A549 (cell line): ENCODE results near the gene CASP8. TPM values are rescaled to one million over a fixed set of nuclear protein-coding genes. Genes with fewer than 3 reads are reported as not detected.

ENCODE experiments used
- ATAC-seq, 2 experiments: fragments of 200-7000 bp in 1 of 2; fragments of >200 bp in 1 of 2; cut with Nextera tagmentation in 1 of 2; cut with Tn5 transposase in 1 of 2; 3 replicates each; pipeline versions ENCODE4 v1.8.0 to v1.9.1; 2018 to 2020; ENCODE audit warnings: mild to moderate bottlenecking in 1 of 2, moderate library complexity in 1 of 2
- CTCF ChIA-PET: fragments of 300-600 bp; sonication (Branson Sonifier 250); formaldehyde crosslinking; extraction: SDS; loops from one replicate; lab custom pipeline; 2021; ENCODE audit warnings: antibody characterized with exemption, inconsistent platforms; lab: Yijun Ruan, JAX
- POLR2A ChIA-PET: fragments of 350-600 bp; formaldehyde crosslinking; extraction: SDS; loops from one replicate; lab custom pipeline; 2021; ENCODE audit warnings: antibody characterized with exemption, inconsistent platforms; lab: Yijun Ruan, JAX
- DNase-seq, 2 experiments: peaks; one replicate each; pipeline versions ENCODE4 v3.0.0 to v3.0.0-alpha.2; 2011 to 2016; ENCODE audit warnings: low read depth in 1 of 2, low spot score in 1 of 2
- FAIRE-seq: peaks from 2 replicates; lab custom pipeline; 2011; peaks lifted over from hg19 to GRCh38; lab: Jason Lieb, UNC
- H3K27ac ChIP-seq, 2 experiments: fragments of >200 bp; sonication (Bioruptor Twin); formaldehyde crosslinking; 3 replicates each; pipeline ENCODE4 v1.5.1; 2016 to 2017
- H3K4me1 ChIP-seq: fragments of >200 bp; sonication (Bioruptor Twin); formaldehyde crosslinking; 3 replicates; pipeline ENCODE4 v1.6.1; 2016
- H3K4me2 ChIP-seq: fragments of >200 bp; sonication (Bioruptor Twin); formaldehyde crosslinking; 3 replicates; pipeline ENCODE4 v1.6.1; 2016
- H3K4me3 ChIP-seq: fragments of >200 bp; sonication (Bioruptor Twin); formaldehyde crosslinking; 3 replicates; pipeline ENCODE4 v1.5.1; 2016
- H3K9me3 ChIP-seq: fragments of >200 bp; sonication (Bioruptor Twin); formaldehyde crosslinking; 3 replicates; pipeline ENCODE4 v1.6.1; 2016
- BHLHE40 ChIP-seq: IDR thresholded peaks from 2 replicates; pipeline ENCODE4 v1.6.1; 2012; ENCODE audit warnings: low read depth, low read length, inconsistent platforms
- CHD4 ChIP-seq: fragments of 200-600 bp; sonication (generic); IDR thresholded peaks from 2 replicates; pipeline ENCODE4 v1.6.1; 2016; ENCODE audit warnings: antibody characterized with exemption, mild to moderate bottlenecking, borderline replicate concordance
- EP300 ChIP-seq, 2 experiments: fragments of >200 bp; sonication (Bioruptor Twin); formaldehyde crosslinking; IDR thresholded peaks; 2 replicates in 1 of 2; 3 replicates in 1 of 2; pipeline ENCODE4 v1.6.1; 2016 to 2017
- FOSB ChIP-seq: fragments of 250-450 bp; sonication (Bioruptor Pico); IDR thresholded peaks from 2 replicates; pipeline ENCODE4 v1.5.0; 2020; ENCODE audit warnings: mild to moderate bottlenecking, moderate library complexity
- HDAC2 ChIP-seq: fragments of 200-600 bp; sonication (generic); IDR thresholded peaks from 2 replicates; pipeline ENCODE4 v1.6.1; 2016
- HEYL ChIP-seq: fragments of 250-450 bp; sonication (Bioruptor Pico); IDR thresholded peaks from 2 replicates; pipeline ENCODE4 v1.8.0; 2021; ENCODE audit warnings: mild to moderate bottlenecking, moderate library complexity
- HOXB5 ChIP-seq: fragments of 250-450 bp; sonication (Bioruptor Pico); IDR thresholded peaks from 2 replicates; pipeline ENCODE4 v1.5.0; 2020; ENCODE audit warnings: mild to moderate bottlenecking, moderate library complexity
- JUN ChIP-seq, 2 experiments: fragments of >200 bp; sonication (Bioruptor Twin); formaldehyde crosslinking; IDR thresholded peaks; 2 replicates in 1 of 2; 3 replicates in 1 of 2; pipeline ENCODE4 v1.6.1; 2016 to 2017
- KDM1A ChIP-seq: fragments of 200-600 bp; sonication (generic); IDR thresholded peaks from 2 replicates; pipeline ENCODE4 v1.6.1; 2016; ENCODE audit warnings: low read depth, mild to moderate bottlenecking
- KDM5A ChIP-seq: fragments of 200-600 bp; sonication (generic); IDR thresholded peaks from 2 replicates; pipeline ENCODE4 v1.6.1; 2016; ENCODE audit warnings: antibody characterized with exemption, mild to moderate bottlenecking
- MAFK ChIP-seq: fragments of 450-650 bp; IDR thresholded peaks from 2 replicates; pipeline ENCODE4 v1.6.1; 2014; ENCODE audit not compliant: partially characterized antibody
- NFE2L2 ChIP-seq: fragments of 150-350 bp; conservative IDR thresholded peaks from 2 replicates; pipeline ENCODE4 v1.6.1; 2014; ENCODE audit warnings: low read length
- PHF8 ChIP-seq: fragments of 200-600 bp; sonication (generic); IDR thresholded peaks from 2 replicates; pipeline ENCODE4 v1.6.1; 2016; ENCODE audit warnings: low read depth, mild to moderate bottlenecking, antibody characterized with exemption, moderate library complexity, borderline replicate concordance
- POLR2A ChIP-seq: IDR thresholded peaks from 2 replicates; pipeline ENCODE4 v1.6.1; 2012; ENCODE audit warnings: mild to moderate bottlenecking, low read length
- POLR2AphosphoS2 ChIP-seq: conservative IDR thresholded peaks from 2 replicates; pipeline ENCODE4 v1.6.1; 2012; ENCODE audit warnings: low read length, improper control_type of control experiment, inconsistent platforms
- RARB ChIP-seq: fragments of 250-450 bp; sonication (Bioruptor Pico); IDR thresholded peaks from 2 replicates; pipeline ENCODE4 v1.8.0; 2021; ENCODE audit warnings: mild to moderate bottlenecking, moderate library complexity
- SMC3 ChIP-seq: fragments of >200 bp; sonication (Bioruptor Twin); formaldehyde crosslinking; IDR thresholded peaks from 3 replicates; pipeline ENCODE4 v1.6.1; 2018; ENCODE audit warnings: inconsistent platforms
- SREBF2 ChIP-seq: fragments of 450-650 bp; IDR thresholded peaks from 2 replicates; pipeline ENCODE4 v1.6.1; 2014; ENCODE audit warnings: mild to moderate bottlenecking, moderate library complexity
- TFCP2L1 ChIP-seq: fragments of 250-450 bp; sonication (Bioruptor Pico); IDR thresholded peaks from 2 replicates; pipeline ENCODE4 v1.5.0; 2021; ENCODE audit warnings: mild to moderate bottlenecking
- TP53 ChIP-seq: fragments of 250-450 bp; sonication (Bioruptor Pico); IDR thresholded peaks from 2 replicates; pipeline ENCODE4 v1.5.0; 2021; ENCODE audit warnings: mild to moderate bottlenecking, moderate library complexity
- ZSCAN20 ChIP-seq: fragments of 250-450 bp; sonication (Bioruptor Pico); IDR thresholded peaks from 2 replicates; pipeline ENCODE4 v1.8.0; 2022; ENCODE audit warnings: mild to moderate bottlenecking, moderate library complexity
- WGBS: methylation state at CpG from one replicate; pipeline ENCODE4 v1.1.6; 2017; ENCODE audit errors: missing lambda C conversion rate; 5-methylcytosine and 5-hydroxymethylcytosine counted together
- polyA plus RNA-seq, 4 experiments: library from polyadenylated mRNA; depleted of rRNA in 3 of 4; stranded (reverse); fragments of >200 nt; fragmentation: RNase III in 1 of 4; extraction: RNeasy Plus Mini Kit Qiagen cat#74134 plus additional on column Dnase treatment in 1 of 4; gene quantifications; 2 replicates in 3 of 4; 3 replicates in 1 of 4; pipeline ENCODE4 v1.2.3, GENCODE V29; 2011 to 2017
- TF ChIP-seq, protein P1 (sequence below): fragments of 450-650 bp; IDR thresholded peaks from 2 replicates; pipeline ENCODE4 v1.6.1; 2014; ENCODE audit warnings: antibody characterized with exemption
- TF ChIP-seq, protein P2 (sequence below): fragments of 150-350 bp; IDR thresholded peaks from 2 replicates; pipeline ENCODE4 v1.6.1; 2014; ENCODE audit warnings: low read depth, mild to moderate bottlenecking, low read length
- TF ChIP-seq, protein P3 (sequence below): fragments of >200 bp; sonication (Bioruptor Twin); formaldehyde crosslinking; IDR thresholded peaks from 2 replicates; pipeline ENCODE4 v1.6.1; 2016
- TF ChIP-seq, protein P4 (sequence below): IDR thresholded peaks from 2 replicates; pipeline ENCODE4 v1.6.1; 2012

The CASP8 gene
- polyA plus RNA-seq, 2 of the 4 experiments (the other 2 are of a cell fraction): 40.2 to 65.2 TPM

DNA sequence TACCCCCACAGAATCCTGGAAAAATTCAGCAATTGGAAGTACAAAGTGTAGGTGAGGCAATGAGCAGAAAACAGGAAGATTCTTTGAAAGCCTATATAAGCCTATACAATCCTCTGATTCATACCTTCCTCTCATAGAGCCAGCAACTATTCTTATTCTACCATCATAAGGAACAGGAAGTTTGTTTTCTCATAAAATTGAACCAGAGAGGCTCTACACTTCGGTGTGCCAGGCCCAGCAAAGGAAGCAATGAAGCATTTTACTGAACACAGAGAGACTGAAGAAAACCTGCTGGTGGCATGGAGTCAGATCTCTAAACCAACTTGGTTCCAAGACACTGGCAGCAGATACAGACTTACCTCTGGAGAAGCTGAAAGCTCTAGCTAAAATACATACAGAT is 18.7 kb downstream of the CASP8 start:
- FAIRE-seq (no peak), ATAC-seq (no peak), DNase-seq (no peak)
- 90% methylated on average over 1 of the region's 1 CpG for WGBS
- ChIA-PET CTCF (interaction anchor here (1.0 to 1.7 kb wide), 3 partner anchors 11 to 47 kb away, joined by 3 read pairs; partner anchors contain the start of gene CASP8), POLR2A (no interaction called here)
- TF ChIP-seq RARB (CRISPR knock-in tag): no peak
- no peak for TF ChIP-seq JUN (IDR thresholded peaks at IDR 0.05)
- TF ChIP-seq HOXB5 (CRISPR knock-in tag): no peak
- TF ChIP-seq KDM5A: no peak
- no peak for TF ChIP-seq BHLHE40
- no peak for TF ChIP-seq SREBF2
- TF ChIP-seq TFCP2L1 (CRISPR knock-in tag): no peak
- TF ChIP-seq PHF8: no peak
- no peak for TF ChIP-seq POLR2AphosphoS2
- no peak for TF ChIP-seq HDAC2
- no peaks in the 10 kb centered on the region for H3K4me1 ChIP-seq
- no peak overlapping the region for H3K4me3 ChIP-seq
- H3K4me2 ChIP-seq: no peak overlapping the region
- H3K27ac ChIP-seq: no peak overlapping the region
- no peaks in the 10 kb centered on the region for H3K9me3 ChIP-seq

DNA sequence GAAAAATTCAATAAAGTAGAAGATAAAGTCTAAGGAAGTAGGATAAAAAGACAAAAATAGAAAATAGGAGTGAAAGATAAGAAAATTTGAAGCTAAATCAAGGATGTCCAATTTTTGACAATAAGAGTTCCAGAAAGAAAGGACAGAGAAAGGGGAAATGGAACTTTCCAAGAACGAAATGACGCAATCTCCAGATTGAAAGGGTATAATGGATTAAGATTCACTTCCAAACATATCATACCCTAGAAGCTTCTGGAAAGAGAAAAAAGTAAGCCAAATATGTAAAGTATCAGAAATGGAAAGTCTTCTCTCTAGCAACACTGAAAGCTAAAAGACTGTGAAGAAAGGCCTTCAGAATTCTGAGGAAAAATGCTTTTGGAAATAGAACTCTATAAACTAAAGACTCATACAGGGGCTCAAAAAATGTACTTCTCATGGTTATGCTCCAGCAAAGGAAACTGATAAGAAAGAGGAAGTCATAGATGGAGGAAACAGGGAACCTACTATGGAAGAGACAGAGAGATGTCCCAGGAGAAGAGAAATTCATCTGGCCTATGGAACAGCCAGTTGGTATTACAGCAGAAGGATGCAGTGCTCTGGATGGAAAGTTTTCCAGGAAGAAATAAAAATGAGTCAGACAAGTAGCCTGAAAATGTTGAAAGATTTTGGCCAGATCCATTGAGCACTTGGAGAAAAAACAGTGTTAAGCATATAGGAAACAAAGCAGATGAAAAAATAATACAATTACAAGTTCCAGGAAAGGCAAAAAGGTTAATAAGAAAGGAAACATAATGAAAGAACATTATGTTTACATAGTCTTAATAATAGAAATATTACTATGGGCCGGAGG is 20.1 kb downstream of the CASP8 start:
- Histone ChIP-seq H3K4me2 (no peak overlapping the region), H3K4me3 (no peak overlapping the region), H3K4me1 (no peaks in the 10 kb centered on the region), H3K27ac (no peak overlapping the region), H3K9me3 (no peaks in the 10 kb centered on the region)
- ChIA-PET POLR2A (no interaction called here), CTCF (no interaction called here)
- 89% methylated on average over 3 of the region's 3 CpGs for WGBS
- DNase-seq: no peak
- no peak for FAIRE-seq
- no peak for TF ChIP-seq CHD4
- no peak for TF ChIP-seq FOSB
- TF ChIP-seq, protein P1, sequence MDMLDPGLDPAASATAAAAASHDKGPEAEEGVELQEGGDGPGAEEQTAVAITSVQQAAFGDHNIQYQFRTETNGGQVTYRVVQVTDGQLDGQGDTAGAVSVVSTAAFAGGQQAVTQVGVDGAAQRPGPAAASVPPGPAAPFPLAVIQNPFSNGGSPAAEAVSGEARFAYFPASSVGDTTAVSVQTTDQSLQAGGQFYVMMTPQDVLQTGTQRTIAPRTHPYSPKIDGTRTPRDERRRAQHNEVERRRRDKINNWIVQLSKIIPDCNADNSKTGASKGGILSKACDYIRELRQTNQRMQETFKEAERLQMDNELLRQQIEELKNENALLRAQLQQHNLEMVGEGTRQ: no peak
- TF ChIP-seq KDM1A: no peak
- no peak for TF ChIP-seq NFE2L2
- TF ChIP-seq TP53: no peak
- TF ChIP-seq, protein P2, sequence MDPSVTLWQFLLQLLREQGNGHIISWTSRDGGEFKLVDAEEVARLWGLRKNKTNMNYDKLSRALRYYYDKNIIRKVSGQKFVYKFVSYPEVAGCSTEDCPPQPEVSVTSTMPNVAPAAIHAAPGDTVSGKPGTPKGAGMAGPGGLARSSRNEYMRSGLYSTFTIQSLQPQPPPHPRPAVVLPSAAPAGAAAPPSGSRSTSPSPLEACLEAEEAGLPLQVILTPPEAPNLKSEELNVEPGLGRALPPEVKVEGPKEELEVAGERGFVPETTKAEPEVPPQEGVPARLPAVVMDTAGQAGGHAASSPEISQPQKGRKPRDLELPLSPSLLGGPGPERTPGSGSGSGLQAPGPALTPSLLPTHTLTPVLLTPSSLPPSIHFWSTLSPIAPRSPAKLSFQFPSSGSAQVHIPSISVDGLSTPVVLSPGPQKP: no peak
- no peak for TF ChIP-seq TFCP2L1 (CRISPR knock-in tag)
- no peak for TF ChIP-seq HEYL (CRISPR knock-in tag)
- no peak for TF ChIP-seq MAFK
- TF ChIP-seq, protein P3, sequence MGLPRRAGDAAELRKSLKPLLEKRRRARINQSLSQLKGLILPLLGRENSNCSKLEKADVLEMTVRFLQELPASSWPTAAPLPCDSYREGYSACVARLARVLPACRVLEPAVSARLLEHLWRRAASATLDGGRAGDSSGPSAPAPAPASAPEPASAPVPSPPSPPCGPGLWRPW: no peak
- TF ChIP-seq ZSCAN20 (CRISPR knock-in tag): no peak
- TF ChIP-seq SMC3: no peak
- no peak for TF ChIP-seq POLR2A
- TF ChIP-seq EP300 (IDR thresholded peaks at IDR 0.05): no peak
- TF ChIP-seq, protein P4, sequence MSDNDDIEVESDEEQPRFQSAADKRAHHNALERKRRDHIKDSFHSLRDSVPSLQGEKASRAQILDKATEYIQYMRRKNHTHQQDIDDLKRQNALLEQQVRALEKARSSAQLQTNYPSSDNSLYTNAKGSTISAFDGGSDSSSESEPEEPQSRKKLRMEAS: no peak
- ATAC-seq: no peak
